Measurements from ENCODE around the gene LPP.
"Not testable (repeated sequence)": the region's sequence is repeated elsewhere in the genome, so short reads cannot be mapped to it uniquely, and the experiment has no call there.

The LPP gene

GRCh38 chr3:188416041-188416440 is 262.1 kb downstream of the LPP start:
- H3K9me3 ChIP-seq (ENCODE audit: control insufficient read depth, low read length): no peaks in the 10 kb centered on the region
- no peak overlapping the region for H3K27ac ChIP-seq (ENCODE audit: low read depth, low read length, severe bottlenecking)
- no peaks in the 10 kb centered on the region for H3K36me3 ChIP-seq (ENCODE audit: control insufficient read depth, insufficient read depth, low read length)
- 86 to 100% methylated on average over 1 of the region's 1 CpG for WGBS, 2 experiments (ENCODE audit: insufficient coverage in 2 of 2)
- H3K4me1 ChIP-seq (ENCODE audit: control insufficient read depth, insufficient read depth, low read length, poor library complexity, severe bottlenecking): no peaks in the 10 kb centered on the region
- no peak overlapping the region for H3K4me3 ChIP-seq (ENCODE audit: extremely low read depth, insufficient read depth, low read length, poor library complexity, severe bottlenecking)

DNA sequence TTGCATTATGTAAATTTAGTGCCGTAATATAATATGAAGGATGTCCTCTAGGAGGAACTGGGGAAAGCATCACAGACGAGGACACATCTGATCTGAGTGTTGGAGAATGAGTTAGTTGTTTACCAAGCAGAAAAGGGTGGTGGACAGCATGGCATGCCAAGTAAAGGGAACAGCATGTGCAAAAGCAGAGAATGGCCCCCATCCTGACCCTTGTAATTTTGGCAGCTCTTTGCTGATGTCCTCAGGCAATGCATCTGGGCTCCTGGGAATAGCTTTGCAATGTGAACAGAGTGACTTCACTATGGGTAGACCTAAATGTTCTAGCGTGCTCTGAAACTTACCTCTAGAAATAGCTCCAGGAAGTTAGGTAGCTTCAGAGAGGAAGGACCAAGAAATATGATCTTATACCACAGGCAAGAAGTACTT is 263.3 kb downstream of the LPP start:
- no peaks in the 10 kb centered on the region for H3K4me1 ChIP-seq (ENCODE audit: control insufficient read depth, insufficient read depth, low read length, poor library complexity, severe bottlenecking)
- no peak overlapping the region for H3K27ac ChIP-seq (ENCODE audit: low read depth, low read length, severe bottlenecking)
- H3K36me3 ChIP-seq (ENCODE audit: control insufficient read depth, insufficient read depth, low read length): peaks cover 3% of the 10 kb centered on the region
- no peak overlapping the region for H3K4me3 ChIP-seq (ENCODE audit: extremely low read depth, insufficient read depth, low read length, poor library complexity, severe bottlenecking)
- WGBS, 2 experiments (ENCODE audit: insufficient coverage in 2 of 2): 95% methylated on average over 2 to 3 of the region's 3 CpGs
- no peaks in the 10 kb centered on the region for H3K9me3 ChIP-seq (ENCODE audit: control insufficient read depth, low read length)

DNA sequence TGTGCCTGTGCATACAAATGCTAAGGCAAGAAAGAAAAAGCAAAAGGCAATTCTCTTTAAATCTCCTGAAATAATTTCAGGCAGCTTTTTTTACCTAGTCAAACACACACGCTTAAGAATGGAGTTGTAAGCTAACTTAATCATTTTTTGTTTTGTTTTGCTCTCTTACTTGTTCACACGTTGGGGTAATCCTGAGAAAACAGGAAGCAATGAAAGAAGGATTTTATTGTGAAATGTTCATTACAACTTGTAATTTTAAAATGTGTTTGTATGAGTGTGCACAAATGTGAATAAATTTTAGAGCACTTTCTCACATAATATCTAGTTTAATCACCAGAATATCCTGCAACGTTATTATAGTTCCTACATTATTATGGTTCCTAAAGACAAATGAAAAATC is 263.8 kb downstream of the LPP start:
- no CpG with 5 or more reads among the region's 3 CpGs for WGBS, 2 experiments (ENCODE audit: insufficient coverage in 2 of 2)
- no peak overlapping the region for H3K4me3 ChIP-seq (ENCODE audit: extremely low read depth, insufficient read depth, low read length, poor library complexity, severe bottlenecking)
- H3K36me3 ChIP-seq (ENCODE audit: control insufficient read depth, insufficient read depth, low read length): peaks cover 6% of the 10 kb centered on the region
- no peaks in the 10 kb centered on the region for H3K4me1 ChIP-seq (ENCODE audit: control insufficient read depth, insufficient read depth, low read length, poor library complexity, severe bottlenecking)
- H3K27ac ChIP-seq (ENCODE audit: low read depth, low read length, severe bottlenecking): no peak overlapping the region
- H3K9me3 ChIP-seq (ENCODE audit: control insufficient read depth, low read length): no peaks in the 10 kb centered on the region

GRCh38 chr3:188421151-188421821 is 267.3 kb downstream of the LPP start:
- no peak overlapping the region for H3K27ac ChIP-seq (ENCODE audit: low read depth, low read length, severe bottlenecking)
- no CpG with 5 or more reads among the region's 2 CpGs for WGBS, 2 experiments (ENCODE audit: insufficient coverage in 2 of 2)

GRCh38 chr3:188421836-188422540 is 268.0 kb downstream of the LPP start:
- H3K9me3 ChIP-seq (ENCODE audit: control insufficient read depth, low read length): peaks cover 6% of the 10 kb centered on the region
- no peak overlapping the region for H3K27ac ChIP-seq (ENCODE audit: low read depth, low read length, severe bottlenecking)
- no peak overlapping the region for H3K4me3 ChIP-seq (ENCODE audit: extremely low read depth, insufficient read depth, low read length, poor library complexity, severe bottlenecking)
- H3K4me1 ChIP-seq (ENCODE audit: control insufficient read depth, insufficient read depth, low read length, poor library complexity, severe bottlenecking): no peaks in the 10 kb centered on the region
- 100% methylated on average over 2 of the region's 6 CpGs; no CpG with 5 or more reads in 1 of the 2 experiments for WGBS, 2 experiments (ENCODE audit: insufficient coverage in 2 of 2)
- peaks cover 6% of the 10 kb centered on the region for H3K36me3 ChIP-seq (ENCODE audit: control insufficient read depth, insufficient read depth, low read length)

More at GRCh38 chr3:188421151-188421821, 267.3 kb downstream of the LPP start:
- Histone ChIP-seq H3K4me3 (ENCODE audit: extremely low read depth, insufficient read depth, low read length, poor library complexity, severe bottlenecking) (no peak overlapping the region), H3K36me3 (ENCODE audit: control insufficient read depth, insufficient read depth, low read length) (peaks cover 6% of the 10 kb centered on the region), H3K9me3 (ENCODE audit: control insufficient read depth, low read length) (peaks cover 3% of the 10 kb centered on the region), H3K4me1 (ENCODE audit: control insufficient read depth, insufficient read depth, low read length, poor library complexity, severe bottlenecking) (no peaks in the 10 kb centered on the region)

GRCh38 chr3:188427981-188428380 is 274.0 kb downstream of the LPP start:
- not testable (repeated sequence) for H3K4me1 ChIP-seq (ENCODE audit: control insufficient read depth, insufficient read depth, low read length, poor library complexity, severe bottlenecking); H3K4me3 ChIP-seq (ENCODE audit: extremely low read depth, insufficient read depth, low read length, poor library complexity, severe bottlenecking); H3K9me3 ChIP-seq (ENCODE audit: control insufficient read depth, low read length); H3K36me3 ChIP-seq (ENCODE audit: control insufficient read depth, insufficient read depth, low read length); H3K27ac ChIP-seq (ENCODE audit: low read depth, low read length, severe bottlenecking)
- 80 to 86% methylated on average over 3 to 4 of the region's 4 CpGs for WGBS, 2 experiments (ENCODE audit: insufficient coverage in 2 of 2)

DNA sequence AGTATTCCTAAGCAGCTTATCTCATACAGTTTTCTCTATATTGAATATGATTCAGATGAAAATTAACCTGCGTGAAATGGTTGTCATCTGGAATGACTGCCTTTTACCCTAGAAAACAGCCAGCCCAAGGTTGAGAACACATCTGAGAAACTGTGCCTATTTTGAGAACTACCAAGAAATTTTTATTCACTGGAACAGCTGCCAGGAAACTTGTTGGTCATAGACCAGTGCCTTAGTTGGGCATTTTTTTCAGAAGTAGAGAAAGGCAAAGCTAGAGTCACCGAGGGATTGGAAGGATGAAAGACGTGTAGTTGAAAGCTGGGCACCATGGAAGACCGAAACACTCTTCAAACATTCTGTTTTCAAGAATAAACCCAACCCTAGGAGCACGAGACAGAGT is 277.1 kb downstream of the LPP start:
- no peak overlapping the region for H3K4me3 ChIP-seq (ENCODE audit: extremely low read depth, insufficient read depth, low read length, poor library complexity, severe bottlenecking)
- 86 to 90% methylated on average over 2 of the region's 5 CpGs for WGBS, 2 experiments (ENCODE audit: insufficient coverage in 2 of 2)
- H3K9me3 ChIP-seq (ENCODE audit: control insufficient read depth, low read length): peaks cover 3% of the 10 kb centered on the region
- peaks cover 4% of the 10 kb centered on the region for H3K4me1 ChIP-seq (ENCODE audit: control insufficient read depth, insufficient read depth, low read length, poor library complexity, severe bottlenecking)
- no peak overlapping the region for H3K27ac ChIP-seq (ENCODE audit: low read depth, low read length, severe bottlenecking)
- peaks cover 3% of the 10 kb centered on the region for H3K36me3 ChIP-seq (ENCODE audit: control insufficient read depth, insufficient read depth, low read length)

DNA sequence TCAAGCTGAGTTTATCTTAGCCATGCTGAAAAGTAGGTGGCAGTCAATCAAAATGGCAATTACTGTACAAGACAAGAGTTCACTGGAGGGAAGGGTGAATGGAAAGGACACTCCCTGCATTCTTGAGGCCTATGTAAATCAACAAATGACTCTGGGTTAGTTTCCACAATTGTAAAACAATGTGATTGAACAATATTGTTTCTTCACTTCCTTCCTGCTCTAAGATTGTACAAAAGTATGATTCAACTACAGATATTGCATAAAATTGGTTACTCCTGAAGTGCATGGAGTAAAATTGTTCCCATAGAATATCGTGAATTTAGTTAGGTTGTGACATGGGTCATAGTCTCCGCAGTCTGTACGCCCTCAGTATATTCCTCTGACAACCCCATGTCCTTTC is 277.6 kb downstream of the LPP start:
- no CpG with 5 or more reads among the region's 3 CpGs for WGBS, 2 experiments (ENCODE audit: insufficient coverage in 2 of 2)
- peaks cover 4% of the 10 kb centered on the region for H3K4me1 ChIP-seq (ENCODE audit: control insufficient read depth, insufficient read depth, low read length, poor library complexity, severe bottlenecking)

DNA sequence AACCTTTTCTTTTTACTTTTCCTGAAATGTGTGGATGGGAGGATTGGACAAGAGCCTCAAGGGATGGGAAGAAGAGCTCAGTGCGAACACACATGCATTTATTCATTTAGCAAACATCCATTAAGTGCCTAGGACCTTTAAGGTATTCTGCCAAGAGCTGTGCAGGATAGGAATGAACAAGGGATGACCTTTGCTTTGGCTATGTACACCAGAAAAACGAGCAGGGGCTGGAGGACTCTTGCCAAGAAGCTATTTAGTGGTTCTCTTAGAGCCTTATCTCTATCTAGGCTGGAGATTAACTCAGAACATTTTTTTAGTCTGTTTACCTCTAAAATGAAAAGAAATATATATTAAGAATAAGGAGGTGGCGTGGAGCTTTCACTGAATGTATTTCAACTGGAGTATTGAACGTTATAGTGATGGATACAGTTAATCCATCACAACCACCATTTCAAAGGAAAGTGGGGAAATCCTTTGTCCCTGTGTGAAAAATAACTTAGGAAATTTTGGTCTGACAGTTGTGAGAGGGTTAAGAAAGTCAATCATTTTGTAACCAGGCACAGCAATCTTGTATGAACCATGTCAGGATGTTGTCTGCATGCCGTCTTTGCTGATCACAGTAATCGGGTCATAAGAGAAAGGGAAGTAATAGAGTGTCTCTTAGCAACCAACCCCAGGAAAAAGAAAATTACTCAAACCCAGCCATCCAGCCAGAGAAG is 279.0 kb downstream of the LPP start:
- H3K36me3 ChIP-seq (ENCODE audit: control insufficient read depth, insufficient read depth, low read length): peaks cover 3% of the 10 kb centered on the region
- peak overlapping the region; percentile 59 for H3K27ac ChIP-seq (ENCODE audit: low read depth, low read length, severe bottlenecking)
- H3K4me3 ChIP-seq (ENCODE audit: extremely low read depth, insufficient read depth, low read length, poor library complexity, severe bottlenecking): no peak overlapping the region
- WGBS, 2 experiments (ENCODE audit: insufficient coverage in 2 of 2): 80% methylated on average over 2 of the region's 6 CpGs; no CpG with 5 or more reads in 1 of the 2 experiments
- H3K4me1 ChIP-seq (ENCODE audit: control insufficient read depth, insufficient read depth, low read length, poor library complexity, severe bottlenecking): peaks cover 4% of the 10 kb centered on the region
- H3K9me3 ChIP-seq (ENCODE audit: control insufficient read depth, low read length): no peaks in the 10 kb centered on the region

More for the DNA sequence above, 277.6 kb downstream of the LPP start:
- Histone ChIP-seq H3K4me3 (ENCODE audit: extremely low read depth, insufficient read depth, low read length, poor library complexity, severe bottlenecking) (no peak overlapping the region), H3K9me3 (ENCODE audit: control insufficient read depth, low read length) (peaks cover 3% of the 10 kb centered on the region), H3K27ac (ENCODE audit: low read depth, low read length, severe bottlenecking) (no peak overlapping the region), H3K36me3 (ENCODE audit: control insufficient read depth, insufficient read depth, low read length) (peaks cover 3% of the 10 kb centered on the region)

GRCh38 chr3:188433521-188434150 is 279.7 kb downstream of the LPP start:
- H3K36me3 ChIP-seq (ENCODE audit: control insufficient read depth, insufficient read depth, low read length): peaks cover 3% of the 10 kb centered on the region
- H3K9me3 ChIP-seq (ENCODE audit: control insufficient read depth, low read length): no peaks in the 10 kb centered on the region
- WGBS, 2 experiments (ENCODE audit: insufficient coverage in 2 of 2): 97 to 98% methylated on average over 4 of the region's 5 CpGs
- peaks cover 9% of the 10 kb centered on the region for H3K4me1 ChIP-seq (ENCODE audit: control insufficient read depth, insufficient read depth, low read length, poor library complexity, severe bottlenecking)
- peak overlapping the region; percentile 59 for H3K27ac ChIP-seq (ENCODE audit: low read depth, low read length, severe bottlenecking)
- H3K4me3 ChIP-seq (ENCODE audit: extremely low read depth, insufficient read depth, low read length, poor library complexity, severe bottlenecking): no peak overlapping the region

All from mesodermal cell (in vitro differentiated cells).